HG03139 (cell line): ENCODE data around the gene SLC50A1.
A peak's percentile ranks its signal among the peaks of the same experiment; 100 is the strongest.

Source experiments
- ATAC-seq: cut with Tn5 transposase; IDR thresholded peaks from one replicate; pipeline ENCODE4 v1.9.1; 2021; ENCODE audit not compliant: unreplicated experiment

The SLC50A1 gene

DNA sequence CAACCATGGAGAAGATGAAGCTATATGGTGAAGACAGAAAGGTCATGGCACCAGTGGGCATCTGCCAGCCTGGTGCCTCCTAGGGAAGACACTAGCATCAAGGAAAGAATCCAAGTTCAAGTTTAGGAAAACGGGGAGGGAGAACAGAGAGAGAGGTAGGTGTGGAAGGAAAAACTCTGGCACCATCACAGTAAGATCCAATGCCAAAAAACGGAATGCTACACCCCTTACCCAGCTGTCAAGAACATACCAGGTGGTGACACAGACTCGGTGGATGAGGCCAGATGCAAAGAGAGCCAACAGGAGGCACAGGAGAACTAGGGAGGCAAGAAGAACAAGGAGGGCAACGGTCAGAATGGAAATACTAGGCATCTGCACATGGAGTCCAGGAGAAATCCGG, 33.9 kb downstream of the SLC50A1 start:
- no peak for ATAC-seq

DNA sequence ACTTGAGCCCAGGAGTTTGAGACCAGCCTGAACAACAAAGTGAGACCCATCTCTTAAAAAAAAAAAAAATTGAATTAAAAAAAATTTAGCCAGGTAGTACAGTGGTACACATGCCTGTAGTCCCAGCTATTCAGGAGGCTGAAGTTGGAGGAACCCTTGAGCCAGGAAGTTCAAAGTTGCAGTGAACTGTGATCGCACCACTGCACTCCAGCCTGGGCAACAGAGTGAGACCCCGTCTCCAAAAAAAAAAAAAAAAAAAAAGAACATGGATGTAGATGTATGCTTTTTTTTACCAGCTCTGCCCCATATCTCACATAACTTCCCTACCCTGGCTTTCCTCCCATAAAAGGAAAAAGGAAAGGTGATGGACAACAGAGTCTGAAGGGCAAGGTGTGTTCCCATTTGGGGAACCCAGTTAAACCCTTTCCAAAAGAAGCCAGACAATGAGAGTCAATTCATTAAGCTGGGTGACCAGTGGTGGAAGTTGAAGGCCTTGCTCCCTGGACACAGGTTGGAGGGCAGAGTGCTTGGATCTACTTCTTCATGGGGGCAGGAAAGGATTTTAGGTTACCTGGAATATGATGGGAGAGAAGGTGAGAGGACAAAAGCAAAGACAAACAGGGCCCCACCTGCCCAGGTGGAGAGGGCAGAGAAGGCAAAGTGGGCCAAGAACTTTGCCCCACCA, 34.6 kb downstream of the SLC50A1 start:
- ATAC-seq: no peak

DNA sequence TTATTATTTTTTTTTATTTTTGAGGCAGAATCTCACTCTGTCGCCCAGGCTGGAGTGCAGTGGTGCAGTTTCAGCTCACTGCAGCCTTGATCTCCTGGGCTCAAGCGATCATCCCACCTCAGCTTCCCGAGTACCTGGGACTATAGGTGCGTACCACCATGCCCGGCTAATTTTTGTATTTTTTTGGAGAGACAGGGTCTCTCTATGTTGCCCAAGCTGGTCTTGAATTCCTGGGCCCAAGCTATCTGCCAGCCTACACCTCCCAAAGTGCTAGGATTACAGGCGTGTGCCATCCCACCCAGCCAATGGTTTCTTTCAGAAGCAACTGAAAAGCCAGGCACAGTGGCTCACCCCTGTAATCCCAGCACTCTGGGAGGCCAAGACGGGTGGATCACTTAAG, 35.2 kb downstream of the SLC50A1 start:
- ATAC-seq: no peak

DNA sequence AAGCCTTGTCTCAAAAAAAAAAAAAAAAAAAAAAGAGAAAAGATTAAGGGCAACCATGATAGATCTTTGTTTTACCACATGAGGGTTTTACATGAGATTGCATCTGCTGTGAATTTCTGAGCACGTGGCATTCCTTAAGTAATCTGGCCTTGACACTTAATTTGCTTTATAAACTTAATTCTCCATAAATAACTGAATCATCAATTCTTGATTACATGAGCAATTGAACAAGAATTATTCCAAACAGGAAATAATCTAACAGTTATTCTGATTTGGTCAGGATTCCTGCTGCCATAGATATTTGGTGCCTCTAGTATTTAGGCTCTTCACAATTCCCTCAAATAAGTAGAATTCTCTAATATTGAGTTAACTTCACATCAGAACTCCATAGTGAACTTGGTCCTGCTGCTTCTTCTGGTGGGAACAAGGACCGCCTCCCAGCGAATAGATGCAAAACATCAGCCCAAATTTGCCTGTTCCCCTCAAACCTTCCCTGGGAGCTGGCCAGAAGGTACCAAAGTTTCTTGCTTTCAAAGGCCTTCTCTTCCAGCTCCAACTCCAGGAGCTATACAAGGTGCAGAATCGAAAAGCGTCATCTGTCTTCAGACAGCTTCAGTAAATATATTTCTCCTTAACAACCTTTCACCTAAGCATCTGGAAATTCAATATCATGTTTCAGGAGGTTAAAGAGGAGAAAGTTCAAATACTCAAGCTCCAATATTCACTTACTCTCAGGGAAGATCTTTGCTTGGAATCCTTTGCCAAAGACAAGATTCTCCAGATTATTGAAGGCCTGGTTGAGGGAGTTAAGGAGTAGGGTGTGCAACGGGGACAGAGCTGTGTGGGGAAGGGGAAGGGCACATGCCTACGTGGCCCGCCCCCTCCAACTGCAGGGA, 36.4 kb downstream of the SLC50A1 start:
- no peak for ATAC-seq

DNA sequence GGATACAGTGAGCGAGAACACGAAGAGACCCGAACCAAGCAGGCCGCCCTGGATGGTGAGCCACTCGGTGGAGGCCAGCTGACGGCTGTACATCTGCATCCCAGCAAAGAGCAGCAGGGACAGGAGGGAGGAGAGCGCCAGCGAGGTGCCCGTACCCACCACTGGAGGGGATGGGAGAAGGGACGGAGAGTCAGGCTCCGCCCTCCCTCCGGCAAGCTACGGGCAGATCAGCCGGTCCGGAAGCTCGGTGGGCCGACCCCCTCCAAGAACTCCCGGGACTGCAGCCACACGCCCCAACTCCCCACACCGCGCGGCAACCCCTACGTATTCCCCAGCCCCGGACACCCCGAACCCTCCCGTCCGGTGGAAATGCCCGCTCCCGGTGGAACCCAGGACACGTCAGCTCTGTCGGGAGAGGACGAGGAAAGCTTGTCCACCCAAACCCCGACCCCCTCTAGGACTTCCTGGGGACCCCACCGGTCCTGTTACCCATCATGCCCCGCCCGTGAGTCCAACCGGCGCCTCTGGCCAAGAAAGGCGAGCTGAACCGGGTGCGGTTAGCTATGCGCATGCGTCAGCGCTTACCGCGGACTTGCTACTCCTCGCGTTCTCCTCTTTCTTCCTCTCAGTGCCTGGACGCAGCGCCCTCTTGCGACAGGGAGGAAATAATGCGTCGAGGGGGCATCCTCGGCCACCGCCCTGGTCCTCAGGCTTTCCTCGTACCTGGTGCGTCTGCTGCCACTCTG, 37.3 kb downstream of the SLC50A1 start, which contains the start of gene KRTCAP2:
TSS of gene KRTCAP2 (minus strand) at position 573 of the 746 bp plus-strand sequence. CDS start at position 493, 80 bp downstream.
- peak; percentile 60 for ATAC-seq

DNA sequence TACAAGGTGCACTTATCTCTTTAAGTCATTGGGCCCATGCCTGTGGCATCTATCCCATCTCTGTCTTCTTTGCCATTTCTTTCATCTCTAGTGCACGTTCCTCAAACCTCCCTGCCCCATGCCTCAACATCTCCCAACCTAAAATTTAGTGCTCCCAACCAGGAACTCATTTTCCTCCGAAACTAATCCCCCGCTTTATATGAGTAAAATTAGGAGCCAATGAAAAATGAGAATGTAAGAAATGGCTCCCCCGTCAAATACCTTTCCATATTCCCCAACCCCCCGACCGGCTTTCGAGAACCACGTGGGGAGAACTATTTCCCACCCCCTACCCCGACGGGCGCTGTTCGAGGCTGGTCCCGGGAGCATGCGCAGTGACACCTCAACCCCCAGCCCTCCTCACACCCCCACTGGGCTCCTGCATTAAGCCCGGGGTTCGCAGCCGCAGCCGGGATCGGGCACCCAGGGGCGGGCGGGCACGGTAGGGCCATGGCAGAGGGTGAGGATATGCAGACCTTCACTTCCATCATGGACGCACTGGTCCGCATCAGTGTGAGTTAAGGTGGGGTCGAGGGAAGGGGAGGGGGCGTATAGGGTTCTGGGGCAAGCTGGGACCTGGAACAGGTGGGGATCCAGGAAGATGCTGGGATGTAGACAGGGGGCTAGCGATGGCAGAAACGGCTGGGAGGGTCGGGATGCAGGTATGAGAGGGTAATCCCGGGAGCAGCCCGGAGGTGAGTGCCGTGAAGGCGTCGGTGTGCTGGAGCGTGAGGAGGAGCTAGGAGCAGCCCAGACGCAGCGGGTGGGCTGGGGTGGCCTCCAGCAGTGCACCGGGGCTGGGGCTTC, 38.0 kb downstream of the SLC50A1 start, which contains the start of gene TRIM46:
TSS of gene TRIM46 (plus strand) at position 372 of the 846 bp plus-strand sequence. CDS start at position 490, 118 bp downstream.
- ATAC-seq: no peak

DNA sequence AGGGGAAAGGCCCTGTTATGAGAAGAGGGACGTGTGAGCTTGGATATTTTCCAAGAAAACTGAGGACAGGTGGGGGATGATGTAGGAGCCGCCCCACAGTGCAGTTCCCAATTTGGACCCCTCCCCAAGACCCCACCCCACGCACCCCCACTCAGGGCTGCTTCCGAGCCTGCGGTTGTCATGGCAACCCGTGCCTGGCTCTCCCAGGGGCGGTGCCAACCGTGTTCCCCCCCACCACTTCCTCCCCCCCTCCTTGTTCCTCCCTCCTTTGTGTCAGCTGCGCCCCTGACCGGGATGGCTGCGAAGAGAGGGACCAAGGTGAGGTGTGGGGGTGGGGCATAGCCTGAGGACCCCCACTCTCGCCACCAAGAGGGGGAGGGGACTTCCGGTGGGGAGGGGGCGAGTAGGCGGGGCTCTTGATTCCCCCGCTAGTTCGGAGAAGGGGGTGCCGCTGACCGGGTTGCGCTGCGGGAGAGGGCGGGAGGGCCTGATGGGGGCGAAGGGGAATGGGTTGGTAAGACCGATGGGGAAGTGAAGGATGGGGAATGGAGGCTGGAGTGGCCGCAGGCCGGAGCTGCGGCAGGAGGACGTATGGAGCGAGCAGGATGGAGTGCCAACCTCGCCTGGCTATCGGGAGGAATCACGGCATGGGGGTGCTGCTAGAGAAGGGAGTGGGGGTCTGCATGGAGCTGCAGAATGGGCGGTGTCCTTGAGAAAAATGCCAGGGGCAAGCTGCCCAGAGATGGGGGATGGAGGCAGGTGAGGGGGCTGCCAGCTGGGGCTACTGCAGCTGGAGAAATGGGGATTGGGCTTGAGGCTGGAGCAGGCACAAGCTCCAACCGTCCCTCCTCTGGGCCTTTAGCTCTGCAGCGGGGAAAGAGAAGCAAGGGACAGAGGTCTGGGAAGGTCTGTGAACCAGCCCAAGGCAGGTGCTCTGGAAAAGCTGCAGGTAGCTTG, 39.0 kb downstream of the SLC50A1 start:
- ATAC-seq: no peak

DNA sequence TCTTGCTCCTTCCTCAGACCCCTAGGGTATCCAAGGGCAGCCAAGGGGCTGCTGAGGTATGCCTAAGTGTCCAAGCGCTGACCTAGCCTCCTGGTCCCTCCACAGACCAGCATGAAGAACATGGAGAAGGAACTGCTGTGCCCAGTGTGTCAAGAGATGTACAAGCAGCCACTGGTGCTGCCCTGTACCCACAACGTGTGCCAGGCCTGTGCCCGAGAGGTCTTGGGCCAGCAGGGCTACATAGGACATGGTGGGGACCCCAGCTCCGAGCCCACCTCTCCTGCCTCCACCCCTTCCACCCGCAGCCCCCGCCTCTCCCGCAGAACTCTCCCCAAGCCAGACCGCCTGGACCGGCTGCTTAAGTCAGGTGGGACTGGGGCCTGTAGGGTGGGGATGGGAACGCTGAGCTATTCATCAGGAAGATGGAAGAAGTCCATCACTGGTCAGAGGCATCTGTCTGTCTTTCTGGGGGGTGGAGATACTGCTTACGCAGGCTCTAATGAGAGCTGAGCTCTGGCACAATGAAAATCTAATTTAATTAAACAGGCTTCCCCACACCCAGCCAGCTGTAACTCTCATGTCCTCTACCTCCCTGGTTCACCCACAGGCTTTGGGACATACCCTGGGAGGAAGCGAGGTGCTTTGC, 39.8 kb downstream of the SLC50A1 start:
- ATAC-seq: no peak

DNA sequence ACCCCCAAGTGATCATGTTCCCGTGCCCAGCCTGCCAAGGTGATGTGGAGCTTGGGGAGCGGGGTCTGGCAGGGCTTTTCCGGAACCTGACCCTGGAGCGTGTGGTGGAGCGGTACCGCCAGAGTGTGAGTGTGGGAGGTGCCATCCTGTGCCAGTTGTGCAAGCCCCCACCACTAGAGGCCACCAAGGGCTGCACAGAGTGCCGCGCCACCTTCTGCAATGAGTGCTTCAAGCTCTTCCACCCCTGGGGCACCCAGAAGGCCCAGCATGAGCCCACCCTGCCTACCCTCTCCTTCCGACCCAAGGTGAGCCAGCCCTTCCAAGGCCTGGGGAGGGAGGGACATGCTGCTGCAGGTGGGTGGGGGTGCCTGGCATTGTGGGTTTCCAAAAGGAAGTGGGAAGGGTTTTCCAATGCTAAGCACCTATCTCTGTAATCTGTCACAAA, 40.3 kb downstream of the SLC50A1 start:
- ATAC-seq: no peak

DNA sequence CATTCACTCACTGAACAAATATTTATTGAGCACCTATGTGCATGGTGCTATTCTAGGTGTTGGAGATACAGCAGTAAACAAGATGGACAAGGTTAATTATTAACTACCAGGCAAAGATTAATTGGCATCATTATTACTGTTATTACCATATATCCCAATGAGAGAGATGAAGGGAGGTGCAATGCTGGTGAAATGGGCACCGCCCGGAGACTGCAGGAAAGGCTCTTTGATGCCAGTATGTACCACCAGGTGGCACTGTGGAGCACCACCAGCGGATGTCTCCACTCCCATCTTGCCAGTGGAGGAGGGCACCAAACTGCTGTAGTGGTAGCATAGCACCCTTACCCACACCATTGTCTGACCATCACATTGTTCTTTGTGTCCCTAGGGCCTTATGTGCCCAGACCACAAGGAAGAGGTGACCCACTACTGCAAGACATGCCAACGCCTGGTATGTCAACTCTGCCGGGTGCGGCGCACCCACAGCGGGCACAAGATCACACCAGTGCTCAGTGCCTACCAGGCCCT, 41.0 kb downstream of the SLC50A1 start:
- no peak for ATAC-seq

DNA sequence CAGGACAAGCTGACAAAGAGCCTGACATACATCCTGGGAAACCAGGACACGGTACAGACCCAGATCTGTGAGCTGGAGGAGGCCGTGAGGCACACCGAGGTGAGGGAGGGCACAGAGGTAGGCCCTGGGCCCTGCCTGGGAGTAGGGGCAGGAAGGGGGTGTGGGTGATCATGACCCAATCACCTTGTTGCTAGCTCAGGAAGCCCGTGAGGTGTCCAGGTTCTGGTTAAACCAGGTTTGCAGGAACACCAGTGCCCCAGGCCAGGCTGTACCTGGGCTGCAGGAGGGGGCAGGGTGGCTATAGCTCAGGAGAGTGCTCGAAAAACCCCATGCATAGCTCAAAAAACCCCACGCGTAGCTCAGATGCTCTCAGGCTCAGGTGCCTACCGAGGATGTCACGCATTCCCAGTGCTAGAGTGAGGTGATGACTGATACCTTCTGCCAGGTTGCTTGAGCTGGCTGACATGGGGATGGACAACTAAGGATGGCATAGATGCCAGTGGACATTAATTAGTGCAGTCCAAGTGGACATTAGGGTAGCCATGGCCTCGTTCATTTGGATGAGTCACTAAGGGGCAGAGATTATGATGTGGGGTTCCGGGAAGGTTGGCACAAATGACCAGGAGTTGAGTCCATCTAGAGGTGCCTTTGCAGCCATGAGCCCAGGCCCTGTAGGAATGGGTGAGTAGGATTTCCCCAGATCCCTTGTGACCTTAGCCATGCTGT, 41.7 kb downstream of the SLC50A1 start:
- ATAC-seq: no peak

DNA sequence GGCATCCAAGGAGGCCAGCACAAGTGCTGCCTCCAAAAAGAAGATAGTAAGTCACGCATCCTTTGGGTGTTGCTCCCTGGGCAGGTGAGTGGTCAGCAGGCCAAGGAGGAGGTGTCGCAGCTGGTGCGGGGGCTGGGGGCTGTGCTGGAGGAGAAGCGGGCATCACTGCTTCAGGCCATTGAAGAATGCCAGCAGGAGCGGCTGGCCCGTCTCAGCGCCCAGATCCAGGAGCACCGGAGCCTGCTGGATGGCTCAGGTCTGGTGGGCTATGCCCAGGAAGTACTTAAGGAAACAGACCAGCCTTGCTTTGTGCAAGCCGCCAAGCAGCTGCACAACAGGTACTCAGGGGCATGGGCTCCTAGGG, 42.2 kb downstream of the SLC50A1 start:
- ATAC-seq: no peak

DNA sequence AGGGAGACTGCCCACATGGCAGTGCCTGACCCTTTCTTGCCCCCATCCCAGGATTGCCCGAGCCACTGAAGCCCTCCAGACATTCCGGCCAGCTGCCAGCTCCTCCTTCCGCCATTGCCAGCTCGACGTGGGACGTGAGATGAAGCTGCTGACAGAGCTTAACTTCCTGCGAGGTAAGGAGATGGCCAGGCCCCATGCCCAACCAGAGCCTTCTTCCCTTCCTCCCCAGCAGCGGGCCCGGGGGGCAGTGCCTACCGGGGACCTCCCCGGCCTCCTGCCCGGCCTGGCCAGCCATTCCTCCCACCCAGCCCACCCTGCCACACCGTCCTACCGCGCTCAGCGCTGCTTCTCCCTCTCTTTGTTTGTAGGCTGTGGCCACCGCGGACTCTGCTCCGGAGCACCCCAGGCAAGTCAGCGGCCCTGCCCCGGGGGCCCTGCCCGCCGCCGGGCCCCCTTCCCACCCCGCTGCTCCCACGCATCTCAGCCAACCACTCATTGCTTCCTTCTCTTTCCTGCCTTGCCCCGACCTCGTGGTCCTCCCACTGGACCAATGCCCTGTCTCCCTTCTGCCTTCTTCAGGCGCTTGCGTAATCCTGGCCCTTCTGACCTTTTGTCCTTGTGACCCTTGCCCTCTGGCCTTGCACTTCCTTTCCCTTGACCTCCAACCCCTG, 42.9 kb downstream of the SLC50A1 start:
- ATAC-seq: no peak

DNA sequence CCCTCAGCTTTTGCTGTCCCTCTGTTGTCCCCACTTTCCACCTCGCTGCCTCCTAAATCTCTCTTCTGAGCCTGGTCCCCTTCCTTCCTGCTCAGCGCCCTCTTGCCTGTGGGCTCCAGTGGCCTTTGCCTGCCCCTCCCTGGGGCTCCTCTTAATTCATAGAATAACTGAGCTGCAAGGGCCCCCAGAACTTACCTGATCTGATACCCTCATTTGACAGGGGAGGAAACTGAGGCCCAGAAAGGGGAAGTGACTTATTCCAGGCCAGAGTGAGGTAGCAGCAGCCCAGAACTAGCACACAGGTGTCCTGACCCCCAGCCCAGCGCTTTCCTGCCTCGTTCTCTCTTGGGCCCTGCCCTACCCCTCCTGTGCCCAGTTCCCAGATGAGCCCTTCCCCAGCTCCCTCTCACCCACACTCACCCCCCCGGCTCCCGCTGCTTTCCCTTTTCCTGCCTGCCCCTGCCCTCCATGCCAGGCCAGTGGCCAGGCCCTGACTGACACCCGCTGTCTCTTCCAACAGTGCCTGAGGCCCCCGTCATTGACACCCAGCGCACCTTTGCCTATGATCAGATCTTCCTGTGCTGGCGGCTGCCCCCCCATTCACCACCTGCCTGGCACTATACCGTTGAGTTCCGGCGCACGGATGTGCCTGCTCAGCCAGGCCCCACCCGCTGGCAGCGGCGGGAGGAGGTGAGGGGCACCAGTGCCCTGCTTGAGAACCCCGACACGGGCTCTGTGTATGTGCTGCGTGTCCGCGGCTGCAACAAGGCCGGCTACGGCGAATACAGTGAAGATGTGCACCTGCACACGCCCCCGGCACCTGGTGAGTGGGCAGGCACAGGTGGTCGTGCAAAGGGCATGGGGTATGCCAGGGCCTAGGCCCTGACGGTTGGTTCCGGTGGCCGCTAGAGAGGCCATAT, 43.7 kb downstream of the SLC50A1 start:
- no peak for ATAC-seq

DNA sequence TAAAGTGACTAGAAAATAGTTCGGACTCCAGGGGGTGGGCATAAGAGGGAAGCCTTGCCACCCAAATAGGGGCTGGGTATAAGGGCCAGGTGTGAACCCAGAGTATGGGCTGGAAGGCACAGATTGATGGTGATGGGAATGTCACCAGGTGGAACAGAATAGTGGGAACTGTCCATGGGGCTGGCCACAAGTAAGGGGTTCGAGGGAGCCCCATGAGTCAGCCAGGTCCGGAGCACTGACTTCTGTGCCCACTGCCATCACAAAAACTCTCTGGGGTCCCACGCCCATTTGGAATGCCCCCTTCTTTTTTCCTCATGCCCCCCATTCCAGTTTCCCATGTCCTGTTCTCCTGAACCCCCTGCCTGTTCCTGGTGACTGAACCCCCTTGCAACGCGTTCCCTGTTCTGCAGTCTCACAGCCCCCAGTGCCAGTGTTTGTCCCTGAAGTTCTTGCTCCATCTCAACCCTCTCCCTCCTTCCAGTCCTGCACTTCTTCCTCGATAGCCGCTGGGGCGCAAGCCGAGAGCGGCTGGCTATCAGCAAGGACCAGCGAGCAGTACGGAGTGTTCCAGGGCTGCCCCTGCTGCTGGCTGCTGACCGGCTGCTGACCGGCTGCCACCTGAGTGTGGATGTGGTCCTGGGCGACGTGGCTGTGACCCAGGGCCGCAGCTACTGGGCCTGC, 45.9 kb downstream of the SLC50A1 start:
- no peak for ATAC-seq

DNA sequence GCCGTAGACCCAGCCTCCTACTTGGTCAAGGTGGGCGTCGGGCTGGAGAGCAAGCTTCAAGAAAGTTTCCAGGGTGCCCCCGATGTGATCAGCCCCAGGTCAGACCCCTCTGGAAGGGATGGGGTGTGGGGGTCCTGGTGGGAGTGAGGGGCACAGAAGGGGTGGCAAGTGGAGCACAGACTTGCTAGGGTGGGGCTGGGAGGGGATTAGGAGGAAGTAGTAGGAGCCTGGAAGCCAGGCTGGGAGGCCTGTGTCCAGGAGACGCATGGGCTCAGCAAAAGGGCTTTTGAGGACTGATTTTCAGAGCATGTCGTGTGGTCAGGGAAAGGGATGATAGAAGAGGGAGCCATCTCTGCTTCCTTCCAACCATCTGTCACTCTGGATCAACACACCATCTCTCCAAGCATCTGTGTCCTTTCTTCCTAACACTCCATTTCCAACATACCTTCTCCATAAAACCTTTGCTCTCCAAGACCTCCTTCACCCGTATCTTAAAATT, 46.4 kb downstream of the SLC50A1 start:
- ATAC-seq: no peak
